ENCODE data around the gene ZBED2. TPM values are rescaled to one million over a fixed set of nuclear protein-coding genes. Genes with fewer than 3 reads are reported as not detected.

The ZBED2 gene
- total RNA-seq, 1 donor from 2014 or later: not detected

Other genes starting within 250 kb of the ZBED2 start
- not detected for gene CD96, start 53.1 kb downstream of the ZBED2 start, total RNA-seq (ENCODE audit: unreplicated experiment)
- gene PLCXD2, start 79.3 kb upstream of the ZBED2 start, total RNA-seq (ENCODE audit: unreplicated experiment): 3.2 TPM